GM12878 (cell line): ENCODE measurements around the gene ELL2. TPM values are rescaled to one million over a fixed set of nuclear protein-coding genes. Genes with fewer than 3 reads are reported as not detected.

Experiments used
- BCL11A ChIP-seq: IDR thresholded peaks from 2 replicates; pipeline ENCODE4 v1.6.1; 2011; ENCODE audit warnings: low read depth, low read length
- BHLHE40 ChIP-seq, 2 experiments: fragments of 450-650 bp in 1 of 2; IDR thresholded peaks; 2 replicates each; pipeline ENCODE4 v1.6.1; 2011 to 2017; ENCODE audit warnings: low read depth in 2 of 2, borderline replicate concordance in 1 of 2, improper control_type of control experiment in 1 of 2, low read length in 1 of 2, mild to moderate bottlenecking in 1 of 2
- BMI1 ChIP-seq: fragments of 450-650 bp; IDR thresholded peaks from 2 replicates; pipeline ENCODE4 v1.6.1; 2016; ENCODE audit warnings: mild to moderate bottlenecking, moderate library complexity, borderline replicate concordance
- CBX5 ChIP-seq: sonication (generic); IDR thresholded peaks from 2 replicates; pipeline ENCODE4 v1.6.1; 2016; ENCODE audit warnings: low read depth, moderate library complexity, mild to moderate bottlenecking, inconsistent platforms
- CHD4 ChIP-seq: fragments of 200-600 bp; sonication (generic); IDR thresholded peaks from 2 replicates; pipeline ENCODE4 v1.6.1; 2016; ENCODE audit warnings: mild to moderate bottlenecking
- EP300 ChIP-seq, 2 experiments: fragments of 150-350 bp in 1 of 2; IDR thresholded peaks; 2 replicates each; pipeline ENCODE4 v1.6.1; 2011 to 2012; ENCODE audit warnings: low read depth in 2 of 2, low read length in 2 of 2, borderline replicate concordance in 1 of 2, improper control_type of control experiment in 1 of 2, inconsistent platforms in 1 of 2; ENCODE audit not compliant: control insufficient read depth in 1 of 2
- ETV6 ChIP-seq, 2 experiments: fragments of 450-650 bp in 1 of 2; IDR thresholded peaks in 1 of 2; conservative IDR thresholded peaks in 1 of 2; 2 replicates each; pipeline ENCODE4 v1.6.1; 2014; ENCODE audit warnings: antibody characterized with exemption in 1 of 2, borderline replicate concordance in 1 of 2, low read depth in 1 of 2, mild to moderate bottlenecking in 1 of 2, moderate library complexity in 1 of 2
- HCFC1 ChIP-seq: fragments of 150-350 bp; IDR thresholded peaks from 2 replicates; pipeline ENCODE4 v1.6.1; 2014; ENCODE audit warnings: low read length
- HDAC2 ChIP-seq: fragments of 200-600 bp; sonication (generic); IDR thresholded peaks from 2 replicates; pipeline ENCODE4 v1.6.1; 2017
- IKZF2 ChIP-seq, 2 experiments: fragments of 450-650 bp; IDR thresholded peaks; 2 replicates each; pipeline ENCODE4 v1.6.1; 2017; ENCODE audit warnings: mild to moderate bottlenecking in 2 of 2, moderate library complexity in 2 of 2
- IRF5 ChIP-seq: fragments of 450-650 bp; IDR thresholded peaks from 2 replicates; pipeline ENCODE4 v1.6.1; 2017; ENCODE audit warnings: borderline replicate concordance
- KLF5 ChIP-seq: fragments of 450-650 bp; IDR thresholded peaks from 2 replicates; pipeline ENCODE4 v1.6.1; 2014; ENCODE audit warnings: mild to moderate bottlenecking; ENCODE audit not compliant: partially characterized antibody
- MTA3 ChIP-seq: IDR thresholded peaks from 2 replicates; pipeline ENCODE4 v1.6.1; 2012; ENCODE audit warnings: low read length, inconsistent platforms, borderline replicate concordance
- MYB ChIP-seq: fragments of 150-350 bp; IDR thresholded peaks from 2 replicates; pipeline ENCODE4 v1.6.1; 2014; ENCODE audit warnings: mild to moderate bottlenecking, low read depth, low read length, borderline replicate concordance
- NFIC ChIP-seq: IDR thresholded peaks from 2 replicates; pipeline ENCODE4 v1.6.1; 2012; ENCODE audit warnings: low read depth, mild to moderate bottlenecking, inconsistent platforms, low read length, moderate library complexity
- POLR2A ChIP-seq: IDR thresholded peaks from 2 replicates; pipeline ENCODE4 v1.6.1; 2011; ENCODE audit warnings: low read depth, mild to moderate bottlenecking, low read length
- RAD51 ChIP-seq: fragments of 450-650 bp; IDR thresholded peaks from 2 replicates; pipeline ENCODE4 v1.6.1; 2016; ENCODE audit warnings: moderate library complexity, mild to moderate bottlenecking, inconsistent platforms
- RCOR1 ChIP-seq: conservative IDR thresholded peaks from 2 replicates; pipeline ENCODE4 v1.6.1; 2012; ENCODE audit warnings: low read depth, low read length, improper control_type of control experiment
- SPI1 ChIP-seq: IDR thresholded peaks from 2 replicates; pipeline ENCODE4 v1.6.1; 2011; ENCODE audit warnings: low read depth, mild to moderate bottlenecking, low read length, moderate library complexity, borderline replicate concordance; ENCODE audit not compliant: insufficient read depth
- USF1 ChIP-seq: IDR thresholded peaks from 2 replicates; pipeline ENCODE4 v1.6.1; 2011; ENCODE audit warnings: borderline replicate concordance, low read depth, mild to moderate bottlenecking, moderate library complexity, mixed read lengths, low read length; ENCODE audit not compliant: insufficient read depth; ENCODE audit errors: extremely low read length
- ZNF207 ChIP-seq: fragments of 450-650 bp; IDR thresholded peaks from 2 replicates; pipeline ENCODE4 v1.6.1; 2014; ENCODE audit warnings: antibody characterized with exemption, mild to moderate bottlenecking, borderline replicate concordance
- ZNF384 ChIP-seq: IDR thresholded peaks from 2 replicates; pipeline ENCODE4 v1.6.1; 2012; ENCODE audit warnings: low read depth, mild to moderate bottlenecking, low read length, improper control_type of control experiment, borderline replicate concordance
- ZSCAN29 ChIP-seq: fragments of 450-650 bp; IDR thresholded peaks from 2 replicates; pipeline ENCODE4 v1.6.1; 2017; ENCODE audit warnings: mild to moderate bottlenecking, moderate library complexity
- polyA plus RNA-seq, 11 experiments: library from polyadenylated mRNA; depleted of rRNA in 4 of 11; unstranded in 6 of 11; stranded (reverse) in 5 of 11; fragments of >200 nt; fragmentation: Nextera tagmentation in 4 of 11; fragmentation: Illumina TruSeq in 1 of 11; extraction: Ambion mirVana in 4 of 11; extraction: Trizol in 1 of 11; gene quantifications; 1 replicate in 1 of 11; 2 replicates in 10 of 11; pipeline versions ENCODE4 v1.2.1 to v1.2.3, GENCODE V29; 2011 to 2016; ENCODE audit warnings: inconsistent platforms in 2 of 11, missing spikeins in 2 of 11, low read depth in 1 of 11
- total RNA-seq, 4 experiments: library from RNA; depleted of rRNA in 3 of 4; stranded (reverse); fragments of >200 nt in 3 of 4; fragmentation: Illumina TruSeq in 1 of 4; extraction: Trizol in 1 of 4; gene quantifications; 2 replicates each; pipeline versions ENCODE4 v1.2.1 to v1.2.3, GENCODE V29; 2013 to 2021
- TF ChIP-seq, protein P1 (sequence below), 3 experiments: IDR thresholded peaks in 2 of 3; conservative IDR thresholded peaks in 1 of 3; 2 replicates each; pipeline ENCODE4 v1.5.1; 2011; ENCODE audit warnings: low read depth in 3 of 3, low read length in 3 of 3, mild to moderate bottlenecking in 3 of 3, control low read depth in 2 of 3, moderate library complexity in 2 of 3, inconsistent platforms in 1 of 3, mixed read lengths in 1 of 3; ENCODE audit not compliant: control insufficient read depth in 2 of 3, insufficient read depth in 1 of 3; ENCODE audit errors: extremely low read depth in 1 of 3
- TF ChIP-seq, protein P2 (sequence below): IDR thresholded peaks from 2 replicates; pipeline ENCODE4 v1.6.1; 2012; ENCODE audit warnings: low read depth, low read length, improper control_type of control experiment

ELL2 gene
- total and polyA plus RNA-seq, 10 of the 15 experiments (the other 5 are each of a cell fraction or from before 2014, with no cell fraction given) = 24.2 to 91.4 (median 57.4) TPM

GRCh38 chr5:95927927-95928723 is 33.5 kb downstream of the ELL2 start (continued):
- TF ChIP-seq, protein P1, sequence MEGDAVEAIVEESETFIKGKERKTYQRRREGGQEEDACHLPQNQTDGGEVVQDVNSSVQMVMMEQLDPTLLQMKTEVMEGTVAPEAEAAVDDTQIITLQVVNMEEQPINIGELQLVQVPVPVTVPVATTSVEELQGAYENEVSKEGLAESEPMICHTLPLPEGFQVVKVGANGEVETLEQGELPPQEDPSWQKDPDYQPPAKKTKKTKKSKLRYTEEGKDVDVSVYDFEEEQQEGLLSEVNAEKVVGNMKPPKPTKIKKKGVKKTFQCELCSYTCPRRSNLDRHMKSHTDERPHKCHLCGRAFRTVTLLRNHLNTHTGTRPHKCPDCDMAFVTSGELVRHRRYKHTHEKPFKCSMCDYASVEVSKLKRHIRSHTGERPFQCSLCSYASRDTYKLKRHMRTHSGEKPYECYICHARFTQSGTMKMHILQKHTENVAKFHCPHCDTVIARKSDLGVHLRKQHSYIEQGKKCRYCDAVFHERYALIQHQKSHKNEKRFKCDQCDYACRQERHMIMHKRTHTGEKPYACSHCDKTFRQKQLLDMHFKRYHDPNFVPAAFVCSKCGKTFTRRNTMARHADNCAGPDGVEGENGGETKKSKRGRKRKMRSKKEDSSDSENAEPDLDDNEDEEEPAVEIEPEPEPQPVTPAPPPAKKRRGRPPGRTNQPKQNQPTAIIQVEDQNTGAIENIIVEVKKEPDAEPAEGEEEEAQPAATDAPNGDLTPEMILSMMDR (IDR thresholded peaks at IDR 0.05 in 2 of 3, conservative IDR thresholded peaks at IDR 0.05 in 1 of 3; ENCODE audit: control insufficient read depth in 2 of 3, extremely low read depth in 1 of 3, insufficient read depth in 1 of 3, low read depth in 3 of 3, low read length in 3 of 3) = no peak
- peak; percentile 92 for TF ChIP-seq BMI1
- no peak; the same call in 1 of the 2 replicates for TF ChIP-seq ZNF384
- TF ChIP-seq BCL11A = peak; percentile 94
- TF ChIP-seq CBX5 = no peak
- TF ChIP-seq KLF5 = peak; percentile 87
- TF ChIP-seq ETV6 (conservative IDR thresholded peaks at IDR 0.05 in 1 of 2, IDR thresholded peaks at IDR 0.05 in 1 of 2; ENCODE audit: borderline replicate concordance in 1 of 2, low read depth in 1 of 2) = peak in 1 of 2 experiments; percentile 94; a peak in 2 of 4 replicates
- peak; percentile 96 for TF ChIP-seq MTA3
- TF ChIP-seq SPI1 = peak; percentile 89
- TF ChIP-seq EP300 (IDR thresholded peaks at IDR 0.05; ENCODE audit: borderline replicate concordance in 1 of 2, control insufficient read depth in 1 of 2, low read depth in 2 of 2, low read length in 2 of 2) = peak; percentile 95 to 97
- no peak for TF ChIP-seq HCFC1
- TF ChIP-seq NFIC = peak; percentile 100
- peak; percentile 52 to 62; a peak in 3 of 4 replicates for TF ChIP-seq BHLHE40 (IDR thresholded peaks at IDR 0.05; ENCODE audit: borderline replicate concordance in 1 of 2, low read depth in 2 of 2, low read length in 1 of 2)
- TF ChIP-seq USF1 = no peak
- TF ChIP-seq RCOR1 = no peak; the same call in 1 of the 2 replicates
- TF ChIP-seq, protein P2, sequence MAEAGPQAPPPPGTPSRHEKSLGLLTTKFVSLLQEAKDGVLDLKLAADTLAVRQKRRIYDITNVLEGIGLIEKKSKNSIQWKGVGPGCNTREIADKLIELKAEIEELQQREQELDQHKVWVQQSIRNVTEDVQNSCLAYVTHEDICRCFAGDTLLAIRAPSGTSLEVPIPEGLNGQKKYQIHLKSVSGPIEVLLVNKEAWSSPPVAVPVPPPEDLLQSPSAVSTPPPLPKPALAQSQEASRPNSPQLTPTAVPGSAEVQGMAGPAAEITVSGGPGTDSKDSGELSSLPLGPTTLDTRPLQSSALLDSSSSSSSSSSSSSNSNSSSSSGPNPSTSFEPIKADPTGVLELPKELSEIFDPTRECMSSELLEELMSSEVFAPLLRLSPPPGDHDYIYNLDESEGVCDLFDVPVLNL = no peak
- TF ChIP-seq IKZF2 (IDR thresholded peaks at IDR 0.05) = peak; percentile 100
- TF ChIP-seq POLR2A = no peak
- no peak for TF ChIP-seq HDAC2
- peak; percentile 90 for TF ChIP-seq MYB
- peak; percentile 53 for TF ChIP-seq RAD51
- TF ChIP-seq ZNF207 = peak; percentile 58; the same call in 1 of the 2 replicates
- TF ChIP-seq ZSCAN29 = 0 out of 2 replicates have a peak, but pooled peaks have one; percentile 17
- TF ChIP-seq IRF5 = no peak
- no peak for TF ChIP-seq CHD4
